Left renal pelvis (tissue), 4 donors: ENCODE data around the gene S100A7A. TPM values are rescaled to one million over a fixed set of nuclear protein-coding genes. Genes with fewer than 3 reads are reported as not detected.

Experiments used
- DNase-seq, 4 donors: peaks; one replicate each; pipeline ENCODE4 v3.0.0-alpha.2; 2013; ENCODE audit warnings: low read depth in 4 of 4, low spot score in 3 of 4
- polyA plus RNA-seq, 4 donors: library from polyadenylated mRNA; unstranded; fragments of 120-200 nt; gene quantifications; one replicate each; pipeline ENCODE4 v1.2.1, GENCODE V29; 2013; ENCODE audit not compliant: insufficient read length in 4 of 4

Gene S100A7A
- not detected for polyA plus RNA-seq

DNA sequence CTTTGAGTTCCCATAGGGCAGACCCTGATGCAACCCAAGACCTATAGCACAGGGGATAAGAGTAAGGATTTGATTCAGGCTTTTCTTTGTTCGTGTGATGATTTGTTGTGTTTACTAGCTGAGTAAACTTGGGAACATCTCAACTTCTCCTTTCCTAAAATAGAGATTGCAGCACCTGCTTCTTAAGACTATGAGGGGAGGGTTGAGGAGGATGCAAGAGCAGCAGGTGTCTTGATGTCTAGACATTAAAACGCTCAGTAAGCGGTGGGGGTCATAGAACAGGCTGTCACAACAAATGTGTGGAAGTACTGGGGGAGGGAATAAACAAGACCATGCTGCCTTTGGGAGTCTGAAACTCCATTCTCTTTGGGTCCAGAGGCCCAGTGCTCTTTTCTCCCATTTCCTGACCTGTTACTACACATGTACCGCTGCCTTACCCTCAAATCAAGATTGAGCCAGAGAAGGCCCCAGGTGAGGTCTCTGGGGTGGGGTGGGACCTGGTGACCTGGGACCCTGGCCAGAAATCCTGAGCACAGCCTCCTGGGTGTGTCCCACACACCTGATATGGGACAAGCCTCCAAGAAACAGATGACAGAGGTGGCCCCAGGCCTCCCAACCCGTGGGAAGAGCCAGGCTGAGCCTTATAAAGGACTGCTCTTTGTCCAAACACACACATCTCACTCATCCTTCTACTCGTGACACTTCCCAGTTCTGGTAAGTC, at the start of gene S100A7A:
TSS of gene S100A7A (plus strand) at position 671 of the 721 bp plus-strand sequence. CDS start 1,563 bp downstream, outside the sequence.
- DNase-seq = no peak

GRCh38 chr1:153367090-153367489, 49.2 kb upstream of the S100A7A start:
- DNase-seq = no peak

DNA sequence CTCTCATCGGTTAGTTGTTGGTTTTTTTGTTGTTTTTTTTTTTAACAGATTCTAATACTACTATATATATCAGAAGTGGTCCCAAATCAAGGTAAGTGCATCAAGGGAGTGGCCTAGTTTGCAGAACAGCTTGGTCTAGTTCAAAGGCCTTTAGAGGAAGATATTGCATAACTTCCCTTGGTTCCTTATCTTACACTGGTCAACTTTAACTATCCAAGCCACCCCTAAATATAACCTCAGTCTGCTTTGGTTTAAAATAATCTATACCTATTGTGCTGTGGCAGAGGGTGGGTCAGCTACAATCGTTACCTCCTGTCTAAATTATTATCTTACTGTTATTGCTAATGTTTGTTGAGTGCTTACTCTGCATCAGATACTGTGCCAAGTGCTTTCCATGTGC, 47.8 kb upstream of the S100A7A start:
- no peak for DNase-seq

- no peak for DNase-seq
Measured at GRCh38 chr1:153370146-153370545, 46.2 kb upstream of the S100A7A start.

GRCh38 chr1:153371231-153371630, 45.1 kb upstream of the S100A7A start:
- DNase-seq = no peak

GRCh38 chr1:153372571-153372970, 43.7 kb upstream of the S100A7A start:
- no peak for DNase-seq

GRCh38 chr1:153374071-153374470, 42.2 kb upstream of the S100A7A start:
- no peak for DNase-seq

DNA sequence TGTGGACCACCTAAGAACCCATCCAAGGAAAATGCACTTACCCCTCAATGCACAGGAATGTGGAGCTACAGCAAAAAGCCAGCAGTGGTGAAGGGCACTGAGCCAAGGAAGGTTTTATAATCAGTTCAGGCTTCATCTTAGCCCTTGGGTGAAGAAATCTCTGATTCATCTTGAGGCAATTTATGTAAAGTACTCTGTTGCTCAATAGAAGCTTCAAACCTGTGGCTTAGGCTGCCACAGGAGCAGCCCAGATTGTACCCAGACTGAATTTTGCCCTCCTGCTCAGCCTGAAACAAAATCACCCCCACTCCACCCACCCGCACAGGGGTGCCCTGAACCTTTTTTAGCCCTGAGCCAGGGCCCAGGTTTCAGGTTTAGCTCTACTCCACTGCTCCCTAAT, 40.8 kb upstream of the S100A7A start, which contains the start of gene S100A12:
TSS of gene S100A12 (minus strand) at position 111 of the 400 bp plus-strand sequence. CDS start 1,029 bp downstream, outside the sequence.
- DNase-seq = no peak

DNA sequence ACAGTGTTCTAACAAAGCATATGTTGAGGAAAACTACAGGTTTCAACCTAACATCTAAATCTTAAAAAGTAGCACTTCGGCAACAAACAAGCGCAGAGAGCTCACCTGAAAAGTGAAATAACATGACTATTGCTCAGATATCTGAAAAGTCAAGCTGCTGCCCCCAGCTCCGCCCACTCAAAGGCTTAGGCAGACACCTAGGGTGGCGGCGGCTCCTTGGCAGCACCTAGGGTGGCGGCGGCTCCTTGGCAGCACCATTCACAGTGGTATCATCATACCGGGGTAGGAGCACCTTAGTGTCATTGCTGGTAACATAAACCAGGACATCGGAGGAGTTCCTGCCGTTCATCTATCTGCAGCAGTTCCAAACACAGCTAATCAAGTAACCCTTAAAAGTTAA, 36.7 kb upstream of the S100A7A start:
- no peak for DNase-seq

DNA sequence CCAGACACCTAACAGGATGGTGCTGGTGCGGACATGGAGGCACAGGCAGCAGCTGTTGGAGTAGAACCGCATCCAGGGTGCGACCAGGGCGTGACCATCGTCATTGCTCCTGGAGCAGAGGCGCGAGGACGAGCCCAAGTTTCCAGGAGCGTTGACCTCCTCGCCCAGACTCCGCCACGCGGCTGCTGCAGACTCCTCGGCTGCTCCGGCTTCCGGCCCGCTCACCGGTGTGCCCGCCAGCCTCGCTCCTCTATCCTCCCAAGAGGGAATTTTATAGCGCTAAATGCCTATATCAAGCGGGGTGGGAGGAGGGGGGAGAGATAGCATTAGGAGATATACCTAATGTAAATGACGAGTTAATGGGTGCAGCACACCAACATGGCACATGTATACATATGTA, 35.6 kb upstream of the S100A7A start:
- DNase-seq = no peak

GRCh38 chr1:153384958-153385580, 31.3 kb upstream of the S100A7A start:
- no peak for DNase-seq

- no peak for DNase-seq
Measured at GRCh38 chr1:153386500-153386901, 29.8 kb upstream of the S100A7A start.

DNA sequence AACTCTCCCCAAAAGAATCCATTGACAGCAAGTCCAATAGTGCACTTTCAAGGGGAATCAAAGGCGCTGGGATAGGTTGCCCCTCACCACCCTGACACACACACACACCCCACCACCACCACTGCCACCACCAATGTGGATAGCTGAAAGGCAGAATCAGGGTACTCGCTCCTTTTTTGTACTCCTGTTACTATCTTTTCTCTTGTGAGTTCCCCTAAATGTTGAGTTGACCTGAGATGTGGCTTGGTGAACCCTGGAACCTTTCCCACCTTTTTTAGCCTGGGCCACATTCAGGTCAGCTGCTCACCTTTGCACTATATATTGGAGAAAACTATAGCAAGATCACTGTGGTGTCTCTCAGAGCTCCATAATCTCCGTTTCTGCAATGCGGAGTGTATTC, 29.3 kb upstream of the S100A7A start:
- DNase-seq = no peak

- DNase-seq = no peak
Measured at GRCh38 chr1:153387785-153388184, 28.5 kb upstream of the S100A7A start.

GRCh38 chr1:153389401-153389800, 26.9 kb upstream of the S100A7A start:
- no peak for DNase-seq

- DNase-seq = no peak
Measured at GRCh38 chr1:153389973-153390879, 26.1 kb upstream of the S100A7A start.

DNA sequence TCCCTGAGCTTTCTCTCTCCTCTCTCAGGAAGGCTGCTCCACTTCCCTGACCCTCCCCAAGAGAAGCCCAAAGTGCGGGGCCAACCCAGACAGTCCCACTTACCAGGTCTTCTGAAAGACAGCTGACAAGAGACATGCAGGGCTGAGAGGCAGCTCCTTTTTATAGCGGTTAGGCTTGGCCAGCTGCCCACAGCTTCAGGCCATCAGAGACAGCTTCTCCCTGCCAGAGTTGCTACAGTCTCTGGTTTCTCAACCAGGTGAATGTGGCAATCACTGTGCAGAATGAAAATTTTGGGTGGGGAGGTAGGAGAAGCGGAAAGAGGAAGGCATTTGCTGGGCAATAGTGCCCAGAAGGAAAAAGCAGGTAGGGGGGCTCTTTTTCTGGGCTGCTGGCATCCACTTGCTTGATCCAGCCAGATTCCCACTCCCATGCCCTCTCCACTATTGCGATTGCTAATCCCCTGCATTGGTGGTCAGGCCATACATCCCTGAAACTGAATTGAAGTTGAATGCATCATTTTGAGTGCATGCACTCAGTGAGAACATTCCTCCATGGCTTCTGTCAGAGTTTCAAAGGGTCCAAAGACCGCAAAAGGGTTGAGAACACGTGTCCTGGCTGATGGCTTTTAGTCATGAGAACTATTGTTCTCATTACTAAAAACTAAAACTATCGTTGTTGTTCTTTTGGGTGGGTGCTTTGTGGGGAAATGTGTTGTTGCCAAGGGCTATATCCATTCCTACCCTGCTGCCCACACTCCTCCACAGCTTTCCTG, 25.2 kb upstream of the S100A7A start, which contains the start of gene S100A8:
TSS of gene S100A8 (minus strand) at position 136 of the 773 bp plus-strand sequence. CDS start 538 bp downstream, outside the sequence.
- DNase-seq = no peak

- DNase-seq = no peak
Measured at GRCh38 chr1:153392258-153392657, 24.1 kb upstream of the S100A7A start.

GRCh38 chr1:153392822-153393221, 23.5 kb upstream of the S100A7A start:
- DNase-seq = no peak

DNA sequence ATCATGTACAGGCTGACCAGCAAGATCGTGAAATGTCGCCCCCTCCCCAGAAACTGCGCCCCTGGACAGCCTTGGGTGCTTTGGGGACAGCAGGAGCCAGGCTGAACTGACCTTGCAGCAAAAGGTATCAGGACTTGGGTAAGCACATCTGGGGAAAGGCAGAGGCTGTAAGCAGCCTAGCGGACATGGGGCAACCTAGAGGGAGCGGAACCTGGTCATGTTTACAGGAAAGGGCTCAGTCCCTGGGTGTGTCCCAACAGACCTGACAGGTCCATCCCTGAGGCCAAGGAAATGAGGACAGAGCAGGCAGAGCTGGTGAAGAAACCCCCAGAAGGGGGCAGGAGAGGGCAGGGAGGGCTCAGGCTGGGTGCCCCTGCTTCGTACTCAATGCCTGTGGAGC, 22.4 kb upstream of the S100A7A start:
- no peak for DNase-seq
